OCI-LY1 (cell line): ENCODE data around the gene SEMA5A.

ENCODE experiments used
- H2AFZ ChIP-seq: fragments of 200-600 bp; sonication (generic), shearing (Covaris generic); 2 replicates; pipeline ENCODE4 v1.6.0; 2014; ENCODE audit warnings: antibody characterized with exemption, mild to moderate bottlenecking, low read length
- H3F3A ChIP-seq: fragments of 200-600 bp; sonication (generic), shearing (Covaris generic); 2 replicates; pipeline ENCODE4 v1.6.0; 2014; ENCODE audit warnings: mild to moderate bottlenecking, antibody characterized with exemption, low read length, moderate library complexity; ENCODE audit not compliant: insufficient read depth
- H3K27ac ChIP-seq: fragments of 200-600 bp; sonication (generic); 2 replicates; pipeline ENCODE4 v1.5.1; 2014; ENCODE audit warnings: low read length, mixed run types, mild to moderate bottlenecking, low read depth; ENCODE audit not compliant: poor library complexity, severe bottlenecking
- H3K27me3 ChIP-seq: fragments of 200-600 bp; sonication (generic); 2 replicates; pipeline ENCODE4 v1.6.0; 2014; ENCODE audit warnings: antibody characterized with exemption, mild to moderate bottlenecking, low read length, moderate library complexity; ENCODE audit not compliant: insufficient read depth
- H3K36me3 ChIP-seq: fragments of 200-600 bp; sonication (generic); 2 replicates; pipeline ENCODE4 v1.6.1; 2014; ENCODE audit warnings: mild to moderate bottlenecking, antibody characterized with exemption, low read length, moderate library complexity, mixed read lengths; ENCODE audit not compliant: insufficient read depth
- H3K4me1 ChIP-seq: fragments of 200-600 bp; sonication (generic); 2 replicates; pipeline ENCODE4 v1.5.1; 2014; ENCODE audit warnings: mild to moderate bottlenecking, low read length, moderate library complexity; ENCODE audit not compliant: insufficient read depth, severe bottlenecking
- H3K4me2 ChIP-seq: fragments of 200-600 bp; sonication (generic), shearing (Covaris generic); 2 replicates; pipeline ENCODE4 v1.6.1; 2014; ENCODE audit warnings: low read length
- H3K4me3 ChIP-seq: fragments of 200-600 bp; sonication (generic); 2 replicates; pipeline ENCODE4 v1.5.1; 2014; ENCODE audit warnings: low read length, low read depth, mild to moderate bottlenecking, mixed read lengths; ENCODE audit not compliant: poor library complexity, severe bottlenecking
- H3K79me2 ChIP-seq: fragments of 200-600 bp; shearing (Covaris generic); 2 replicates; pipeline ENCODE4 v1.6.1; 2016; ENCODE audit warnings: mixed run types, low read length, mixed read lengths; ENCODE audit not compliant: insufficient read depth
- H3K9ac ChIP-seq: fragments of 200-600 bp; sonication (generic), shearing (Covaris generic); 2 replicates; pipeline ENCODE4 v1.6.1; 2014; ENCODE audit warnings: mild to moderate bottlenecking, low read length, mixed read lengths
- H3K9me2 ChIP-seq: fragments of 200-600 bp; sonication (generic), shearing (Covaris generic); 2 replicates; pipeline ENCODE4 v1.6.1; 2014; ENCODE audit warnings: low read depth, mild to moderate bottlenecking, low read length, mixed read lengths
- H3K9me3 ChIP-seq: fragments of 200-600 bp; shearing (Covaris generic); 2 replicates; pipeline ENCODE4 v1.6.1; 2014; ENCODE audit warnings: low read length, mixed read lengths
- H4K20me1 ChIP-seq: fragments of 200-600 bp; sonication (generic), shearing (Covaris generic); 2 replicates; pipeline ENCODE4 v1.6.0; 2016; ENCODE audit warnings: mild to moderate bottlenecking, low read length; ENCODE audit not compliant: insufficient read depth
- CTCF ChIP-seq: fragments of 200-600 bp; sonication (generic), shearing (Covaris generic); IDR thresholded peaks from 2 replicates; pipeline ENCODE4 v1.5.1; 2017; ENCODE audit warnings: mild to moderate bottlenecking, antibody characterized with exemption, low read length, moderate library complexity, mixed read lengths
- EZH2 ChIP-seq: fragments of 200-600 bp; sonication (generic), shearing (Covaris generic); IDR thresholded peaks from 2 replicates; pipeline ENCODE4 v1.8.0; 2017; ENCODE audit warnings: borderline replicate concordance, mixed run types, mild to moderate bottlenecking, antibody characterized with exemption, low read length, moderate library complexity, mixed read lengths

Gene SEMA5A

GRCh38 chr5:9245071-9245470, 300.8 kb downstream of the SEMA5A start:
- no peaks in the 10 kb centered on the region for H3K27me3 ChIP-seq
- no peaks in the 10 kb centered on the region for H3K9me3 ChIP-seq
- no peak overlapping the region for H3K9ac ChIP-seq
- H3K36me3 ChIP-seq = no peaks in the 10 kb centered on the region
- no peaks in the 10 kb centered on the region for H3K79me2 ChIP-seq
- TF ChIP-seq EZH2 = no peak
- TF ChIP-seq CTCF = no peak
- H3K4me2 ChIP-seq = no peak overlapping the region
- H3K4me3 ChIP-seq = no peak overlapping the region
- no peaks in the 10 kb centered on the region for H3K4me1 ChIP-seq
- H2AFZ ChIP-seq = no peak overlapping the region
- H3K27ac ChIP-seq = no peak overlapping the region
- no peaks in the 10 kb centered on the region for H3F3A ChIP-seq
- H3K9me2 ChIP-seq = no peaks in the 10 kb centered on the region
- H4K20me1 ChIP-seq = no peaks in the 10 kb centered on the region

GRCh38 chr5:9244417-9244816, 301.5 kb downstream of the SEMA5A start:
- Histone ChIP-seq H3K4me3 (no peak overlapping the region), H2AFZ (no peak overlapping the region), H3K9me2 (no peaks in the 10 kb centered on the region), H4K20me1 (no peaks in the 10 kb centered on the region), H3K27me3 (no peaks in the 10 kb centered on the region), H3K27ac (no peak overlapping the region), H3K36me3 (no peaks in the 10 kb centered on the region), H3K79me2 (no peaks in the 10 kb centered on the region), H3K9ac (no peak overlapping the region), H3K4me2 (no peak overlapping the region), H3K4me1 (no peaks in the 10 kb centered on the region), H3F3A (no peaks in the 10 kb centered on the region), H3K9me3 (no peaks in the 10 kb centered on the region)
- TF ChIP-seq CTCF (no peak), EZH2 (no peak)

GRCh38 chr5:9241479-9242305, 304.2 kb downstream of the SEMA5A start:
- Histone ChIP-seq H3K27ac (no peak overlapping the region), H3K4me1 (no peaks in the 10 kb centered on the region), H3K4me2 (no peak overlapping the region), H2AFZ (no peak overlapping the region), H3K9me2 (no peaks in the 10 kb centered on the region), H3K27me3 (no peaks in the 10 kb centered on the region), H3K9me3 (no peaks in the 10 kb centered on the region), H3F3A (no peaks in the 10 kb centered on the region), H4K20me1 (no peaks in the 10 kb centered on the region), H3K4me3 (no peak overlapping the region), H3K36me3 (no peaks in the 10 kb centered on the region), H3K9ac (no peak overlapping the region), H3K79me2 (no peaks in the 10 kb centered on the region)
- TF ChIP-seq EZH2 = no peak
- TF ChIP-seq CTCF = no peak
